ENCODE results near the gene CREB5.

DNA sequence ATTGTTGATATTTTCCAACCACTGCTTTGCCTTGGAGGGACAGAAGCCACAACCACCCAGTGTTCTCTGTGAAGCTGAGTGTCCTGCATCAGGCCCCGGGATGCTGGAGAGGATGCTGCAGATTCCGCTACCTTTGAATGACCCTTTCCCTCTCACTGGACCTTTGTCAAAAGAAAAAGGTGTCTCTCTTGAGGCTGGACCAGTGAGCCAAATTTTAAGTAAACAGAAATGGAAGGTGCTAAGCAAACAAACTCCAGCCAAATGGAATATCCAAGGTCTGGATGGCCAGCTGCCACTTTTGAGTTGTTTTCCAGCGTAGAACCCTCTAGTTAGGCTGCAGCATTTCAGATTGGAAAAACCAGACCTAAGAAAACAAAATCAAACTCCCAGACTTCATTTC lies 400.3 kb downstream of the CREB5 start:
- no peak for TF ChIP-seq EZH2 (IDR thresholded peaks at IDR 0.05; ENCODE audit: borderline replicate concordance, insufficient read depth, low read length, poor library complexity, severe bottlenecking)
- no peak for TF ChIP-seq RAD21 (conservative IDR thresholded peaks at IDR 0.05)
- TF ChIP-seq EP300 (conservative IDR thresholded peaks at IDR 0.05; ENCODE audit: poor library complexity, severe bottlenecking) = no peak
- TF ChIP-seq, protein P1, sequence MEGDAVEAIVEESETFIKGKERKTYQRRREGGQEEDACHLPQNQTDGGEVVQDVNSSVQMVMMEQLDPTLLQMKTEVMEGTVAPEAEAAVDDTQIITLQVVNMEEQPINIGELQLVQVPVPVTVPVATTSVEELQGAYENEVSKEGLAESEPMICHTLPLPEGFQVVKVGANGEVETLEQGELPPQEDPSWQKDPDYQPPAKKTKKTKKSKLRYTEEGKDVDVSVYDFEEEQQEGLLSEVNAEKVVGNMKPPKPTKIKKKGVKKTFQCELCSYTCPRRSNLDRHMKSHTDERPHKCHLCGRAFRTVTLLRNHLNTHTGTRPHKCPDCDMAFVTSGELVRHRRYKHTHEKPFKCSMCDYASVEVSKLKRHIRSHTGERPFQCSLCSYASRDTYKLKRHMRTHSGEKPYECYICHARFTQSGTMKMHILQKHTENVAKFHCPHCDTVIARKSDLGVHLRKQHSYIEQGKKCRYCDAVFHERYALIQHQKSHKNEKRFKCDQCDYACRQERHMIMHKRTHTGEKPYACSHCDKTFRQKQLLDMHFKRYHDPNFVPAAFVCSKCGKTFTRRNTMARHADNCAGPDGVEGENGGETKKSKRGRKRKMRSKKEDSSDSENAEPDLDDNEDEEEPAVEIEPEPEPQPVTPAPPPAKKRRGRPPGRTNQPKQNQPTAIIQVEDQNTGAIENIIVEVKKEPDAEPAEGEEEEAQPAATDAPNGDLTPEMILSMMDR (IDR thresholded peaks at IDR 0.05; ENCODE audit: poor library complexity, severe bottlenecking) = no peak
- TF ChIP-seq MXI1 (conservative IDR thresholded peaks at IDR 0.05; ENCODE audit: poor library complexity, severe bottlenecking) = no peak
- TF ChIP-seq POLR2AphosphoS5 (IDR thresholded peaks at IDR 0.05) = no peak
- no peak for TF ChIP-seq TAF1 (IDR thresholded peaks at IDR 0.05; ENCODE audit: low read depth)
- TF ChIP-seq, protein P2, sequence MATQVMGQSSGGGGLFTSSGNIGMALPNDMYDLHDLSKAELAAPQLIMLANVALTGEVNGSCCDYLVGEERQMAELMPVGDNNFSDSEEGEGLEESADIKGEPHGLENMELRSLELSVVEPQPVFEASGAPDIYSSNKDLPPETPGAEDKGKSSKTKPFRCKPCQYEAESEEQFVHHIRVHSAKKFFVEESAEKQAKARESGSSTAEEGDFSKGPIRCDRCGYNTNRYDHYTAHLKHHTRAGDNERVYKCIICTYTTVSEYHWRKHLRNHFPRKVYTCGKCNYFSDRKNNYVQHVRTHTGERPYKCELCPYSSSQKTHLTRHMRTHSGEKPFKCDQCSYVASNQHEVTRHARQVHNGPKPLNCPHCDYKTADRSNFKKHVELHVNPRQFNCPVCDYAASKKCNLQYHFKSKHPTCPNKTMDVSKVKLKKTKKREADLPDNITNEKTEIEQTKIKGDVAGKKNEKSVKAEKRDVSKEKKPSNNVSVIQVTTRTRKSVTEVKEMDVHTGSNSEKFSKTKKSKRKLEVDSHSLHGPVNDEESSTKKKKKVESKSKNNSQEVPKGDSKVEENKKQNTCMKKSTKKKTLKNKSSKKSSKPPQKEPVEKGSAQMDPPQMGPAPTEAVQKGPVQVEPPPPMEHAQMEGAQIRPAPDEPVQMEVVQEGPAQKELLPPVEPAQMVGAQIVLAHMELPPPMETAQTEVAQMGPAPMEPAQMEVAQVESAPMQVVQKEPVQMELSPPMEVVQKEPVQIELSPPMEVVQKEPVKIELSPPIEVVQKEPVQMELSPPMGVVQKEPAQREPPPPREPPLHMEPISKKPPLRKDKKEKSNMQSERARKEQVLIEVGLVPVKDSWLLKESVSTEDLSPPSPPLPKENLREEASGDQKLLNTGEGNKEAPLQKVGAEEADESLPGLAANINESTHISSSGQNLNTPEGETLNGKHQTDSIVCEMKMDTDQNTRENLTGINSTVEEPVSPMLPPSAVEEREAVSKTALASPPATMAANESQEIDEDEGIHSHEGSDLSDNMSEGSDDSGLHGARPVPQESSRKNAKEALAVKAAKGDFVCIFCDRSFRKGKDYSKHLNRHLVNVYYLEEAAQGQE (IDR thresholded peaks at IDR 0.05; ENCODE audit: borderline replicate concordance) = no peak
